ENCODE data around the gene GRIA2. TPM values are rescaled to one million over a fixed set of nuclear protein-coding genes. Genes with fewer than 3 reads are reported as not detected.

GRIA2 gene
- polyA plus RNA-seq, 3 donors from 2014 or later = not detected

DNA sequence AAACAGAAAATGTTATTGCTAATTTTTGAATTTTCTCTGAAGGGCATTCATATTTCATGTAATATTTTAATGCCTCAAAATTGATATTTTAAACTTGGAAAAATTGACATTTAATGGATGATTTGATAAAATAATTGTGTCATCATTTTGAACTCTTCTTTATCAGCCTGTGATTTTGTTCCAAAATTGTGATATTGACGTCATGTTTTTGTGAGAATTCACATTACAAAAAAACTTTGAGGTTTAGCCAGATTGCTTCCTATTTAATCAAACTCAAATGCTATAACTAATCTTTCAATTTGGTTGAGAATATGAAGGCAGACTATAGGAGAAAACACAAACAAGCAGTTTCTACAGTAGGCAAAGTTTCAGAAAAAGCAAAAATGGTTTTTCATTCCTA, 137.4 kb downstream of the GRIA2 start:
- no peak for DNase-seq
- H3K36me3 Mint-ChIP-seq = peaks cover 0 to 6% (median 5%) of the 10 kb centered on the region in 3 donors
- H3K27ac Mint-ChIP-seq = no peak overlapping the region
- peaks cover 0 to 2% (median 0%) of the 10 kb centered on the region in 3 donors for H3K27me3 Mint-ChIP-seq (ENCODE audit: low read depth in 3 of 3)
- peaks cover 9 to 45% (median 14%) of the 10 kb centered on the region in 6 donors for H3K9me3 Mint-ChIP-seq
- no peak overlapping the region for H3K4me3 Mint-ChIP-seq
- no peaks in the 10 kb centered on the region for H3K4me1 Mint-ChIP-seq

DNA sequence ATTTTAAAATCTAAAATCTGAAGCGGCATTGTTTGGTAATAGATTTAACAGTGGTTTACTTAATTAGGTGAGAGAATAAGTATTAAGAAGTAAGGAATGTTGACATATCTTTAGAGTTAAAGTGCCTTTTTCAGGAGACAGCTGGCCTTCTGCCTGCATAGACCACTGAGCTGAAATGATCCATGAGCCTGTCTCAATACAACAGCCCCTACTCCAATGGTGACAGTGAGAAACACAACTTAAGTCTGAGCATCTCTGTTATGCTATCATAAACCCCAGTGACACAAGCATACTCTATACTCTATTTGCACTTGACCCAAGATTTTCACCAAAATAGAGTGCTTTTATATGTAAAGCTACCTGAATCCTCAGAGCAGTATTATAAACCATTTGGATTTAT, 137.9 kb downstream of the GRIA2 start:
- H3K27me3 Mint-ChIP-seq (ENCODE audit: low read depth in 3 of 3) = peaks cover 0 to 2% (median 0%) of the 10 kb centered on the region in 3 donors
- no peaks in the 10 kb centered on the region for H3K4me1 Mint-ChIP-seq
- H3K4me3 Mint-ChIP-seq = no peak overlapping the region
- no peak for DNase-seq
- peaks cover 0 to 10% (median 6%) of the 10 kb centered on the region in 3 donors for H3K36me3 Mint-ChIP-seq
- H3K9me3 Mint-ChIP-seq = peaks cover 9 to 50% (median 18%) of the 10 kb centered on the region in 6 donors
- H3K27ac Mint-ChIP-seq = no peak overlapping the region

DNA sequence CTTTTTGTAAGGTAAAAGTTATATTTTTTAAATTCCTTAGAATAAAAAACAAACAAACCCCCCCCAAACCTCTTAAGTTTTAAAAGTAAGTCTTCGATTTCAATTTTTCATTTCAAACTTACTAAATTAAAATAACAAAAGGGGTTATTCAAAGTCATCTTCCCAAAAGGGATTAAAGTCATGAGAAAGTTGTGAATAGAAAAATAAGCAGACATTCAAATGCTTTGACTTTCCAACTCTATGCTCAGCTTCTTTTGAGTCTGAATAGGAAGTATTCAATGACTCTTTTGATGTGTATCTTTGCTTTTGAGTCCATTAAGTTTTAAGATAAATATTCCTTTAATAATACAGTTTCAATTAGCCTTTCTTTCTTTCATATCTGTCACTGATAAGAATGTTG, 138.3 kb downstream of the GRIA2 start:
- Mint-ChIP-seq H3K4me3 (no peak overlapping the region), H3K4me1 (no peaks in the 10 kb centered on the region), H3K27ac (no peak overlapping the region), H3K27me3 (ENCODE audit: low read depth in 3 of 3) (peaks cover 0 to 2% (median 0%) of the 10 kb centered on the region in 3 donors), H3K9me3 (peaks cover 9 to 51% (median 20%) of the 10 kb centered on the region in 6 donors), H3K36me3 (peaks cover 0 to 10% (median 6%) of the 10 kb centered on the region in 3 donors)
- DNase-seq = no peak

DNA sequence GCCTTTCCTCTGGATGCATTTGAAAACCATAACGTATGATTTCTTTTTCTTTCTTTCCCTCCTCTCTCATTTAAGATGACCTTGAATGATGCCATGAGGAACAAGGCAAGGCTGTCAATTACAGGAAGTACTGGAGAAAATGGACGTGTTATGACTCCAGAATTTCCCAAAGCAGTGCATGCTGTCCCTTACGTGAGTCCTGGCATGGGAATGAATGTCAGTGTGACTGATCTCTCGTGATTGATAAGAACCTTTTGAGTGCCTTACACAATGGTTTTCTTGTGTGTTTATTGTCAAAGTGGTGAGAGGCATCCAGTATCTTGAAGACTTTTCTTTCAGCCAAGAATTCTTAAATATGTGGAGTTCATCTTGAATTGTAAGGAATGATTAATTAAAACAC, 142.8 kb downstream of the GRIA2 start:
- Mint-ChIP-seq H3K27me3 (ENCODE audit: low read depth in 3 of 3) (peaks cover 0 to 2% (median 0%) of the 10 kb centered on the region in 3 donors), H3K4me1 (no peaks in the 10 kb centered on the region), H3K4me3 (no peak overlapping the region), H3K9me3 (peaks cover 6 to 52% (median 14%) of the 10 kb centered on the region in 6 donors), H3K36me3 (peaks cover 0 to 10% (median 6%) of the 10 kb centered on the region in 3 donors), H3K27ac (no peak overlapping the region)
- no peak for DNase-seq

DNA sequence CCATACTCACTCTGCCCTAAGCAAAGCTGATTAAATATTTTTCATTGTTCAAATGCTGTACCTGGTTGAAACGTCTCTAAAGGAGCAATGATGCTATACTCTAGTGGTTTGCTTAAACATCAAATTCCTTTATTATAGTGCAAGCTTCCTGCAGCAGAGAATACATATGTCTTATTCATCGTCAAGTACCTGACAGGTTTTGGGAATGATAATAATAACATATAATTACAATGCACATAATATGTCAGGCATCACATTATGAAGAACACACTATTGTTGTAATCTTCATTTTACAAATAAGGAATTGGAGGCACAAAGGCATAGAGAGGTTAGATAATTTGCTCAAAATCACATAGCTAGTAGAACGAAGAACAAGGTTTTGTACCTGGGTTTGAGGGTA, 151.6 kb downstream of the GRIA2 start:
- Mint-ChIP-seq H3K36me3 (peaks cover 0 to 3% (median 0%) of the 10 kb centered on the region in 3 donors), H3K27me3 (ENCODE audit: low read depth in 3 of 3) (peaks cover 0 to 2% (median 0%) of the 10 kb centered on the region in 3 donors), H3K9me3 (peaks cover 0 to 49% (median 6%) of the 10 kb centered on the region in 6 donors), H3K4me3 (no peak overlapping the region), H3K27ac (no peak overlapping the region), H3K4me1 (no peaks in the 10 kb centered on the region)
- DNase-seq = no peak

DNA sequence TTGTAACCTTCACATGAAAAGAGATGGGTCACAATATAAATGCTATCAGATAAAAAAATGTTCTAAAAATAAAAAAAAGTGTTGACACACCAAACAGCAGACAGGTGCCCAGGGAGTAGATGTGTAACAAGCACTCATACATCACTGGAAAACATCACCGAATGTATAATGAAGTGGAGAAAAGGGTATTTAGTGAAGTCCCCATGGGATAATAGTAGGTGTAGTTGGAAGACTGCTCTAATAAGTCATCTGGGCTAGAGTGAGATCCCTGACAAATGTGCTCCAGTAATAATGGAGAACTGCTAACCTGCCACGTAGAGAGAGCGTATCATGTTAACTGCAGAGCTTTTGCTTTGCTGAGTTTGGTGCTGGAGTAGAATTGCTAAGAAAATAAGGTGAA, 152.0 kb downstream of the GRIA2 start:
- no peak for DNase-seq
- H3K36me3 Mint-ChIP-seq = peaks cover 0 to 3% (median 0%) of the 10 kb centered on the region in 3 donors
- H3K9me3 Mint-ChIP-seq = peaks cover 0 to 49% (median 5%) of the 10 kb centered on the region in 6 donors
- peaks cover 0 to 2% (median 0%) of the 10 kb centered on the region in 3 donors for H3K27me3 Mint-ChIP-seq (ENCODE audit: low read depth in 3 of 3)
- H3K27ac Mint-ChIP-seq = no peak overlapping the region
- no peak overlapping the region for H3K4me3 Mint-ChIP-seq
- no peaks in the 10 kb centered on the region for H3K4me1 Mint-ChIP-seq

DNA sequence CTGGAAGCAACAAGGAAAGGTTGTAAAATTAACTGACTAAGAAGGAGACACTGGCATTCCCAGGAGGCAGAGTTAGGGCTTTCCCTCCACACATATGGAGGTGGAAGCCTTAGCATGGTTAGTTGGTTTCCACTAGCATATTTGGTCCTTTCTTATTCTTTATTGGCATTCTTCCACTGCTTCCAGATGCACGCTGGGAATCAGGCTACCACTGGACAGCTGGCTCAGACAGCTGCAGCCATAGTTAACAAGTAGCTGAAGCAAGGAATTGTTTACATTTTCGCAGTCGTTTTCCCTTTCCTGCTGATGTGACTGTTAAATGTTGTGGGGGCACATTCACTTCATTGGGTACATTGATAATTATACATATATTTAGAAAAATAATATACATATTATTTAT, 169.2 kb downstream of the GRIA2 start:
- H3K27ac Mint-ChIP-seq = no peak overlapping the region
- H3K4me1 Mint-ChIP-seq = no peaks in the 10 kb centered on the region
- peaks cover 0 to 3% (median 0%) of the 10 kb centered on the region in 3 donors for H3K36me3 Mint-ChIP-seq
- DNase-seq = no peak
- no peaks in the 10 kb centered on the region for H3K27me3 Mint-ChIP-seq (ENCODE audit: low read depth in 3 of 3)
- peaks cover 5 to 43% (median 13%) of the 10 kb centered on the region in 6 donors for H3K9me3 Mint-ChIP-seq
- no peak overlapping the region for H3K4me3 Mint-ChIP-seq

DNA sequence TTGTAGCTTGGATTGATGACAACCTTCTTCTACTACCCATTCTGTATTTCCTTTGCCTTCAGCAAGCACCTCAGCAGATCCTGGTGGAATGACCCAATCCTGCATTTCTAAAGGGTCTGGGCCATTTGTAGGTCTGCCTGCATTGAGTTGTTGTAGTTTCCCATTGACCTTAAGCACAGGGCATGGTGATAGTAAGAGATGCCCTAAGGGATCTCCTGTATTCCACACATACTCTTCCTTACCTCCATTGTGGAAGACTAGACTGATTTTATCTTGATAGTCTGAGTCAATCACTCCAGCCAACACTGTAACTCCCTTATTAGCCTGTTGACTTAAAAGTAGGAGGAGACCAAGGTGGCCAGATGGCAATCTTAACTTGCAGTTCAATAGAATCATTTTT, 184.5 kb downstream of the GRIA2 start:
- Mint-ChIP-seq H3K4me3 (no peak overlapping the region), H3K27me3 (ENCODE audit: low read depth in 3 of 3) (peaks cover 0 to 2% (median 0%) of the 10 kb centered on the region in 3 donors), H3K9me3 (peaks cover 7 to 48% (median 19%) of the 10 kb centered on the region in 6 donors), H3K27ac (no peak overlapping the region), H3K36me3 (no peaks in the 10 kb centered on the region), H3K4me1 (no peaks in the 10 kb centered on the region)
- DNase-seq = no peak

Other genes starting within 250 kb of the GRIA2 start
- under 1 TPM in 2 of 3 donors, not detected in 1; 0.09 TPM for gene PDGFC, start 248.9 kb upstream of the GRIA2 start, polyA plus RNA-seq
- gene GLRB, start 144.6 kb upstream of the GRIA2 start, polyA plus RNA-seq = not detected

Measured in immature natural killer cell (primary cell).